Panc1 (cell line): ENCODE results near the gene ZNF202. TPM values are rescaled to one million over a fixed set of nuclear protein-coding genes. Genes with fewer than 3 reads are reported as not detected.

ENCODE experiments used
- ATAC-seq: fragments of 200-7000 bp; cut with Tn5 transposase; 2 replicates; pipeline ENCODE4 v1.9.1; 2020; ENCODE audit warnings: mild to moderate bottlenecking, moderate library complexity
- BruUV-seq: library from RNA; stranded (reverse); fragments of 400-500 nt; replicated peaks from 2 replicates; lab custom pipeline; 2021; lab: Mats Ljungman, UMichigan
- CTCF ChIA-PET: fragments of 300-600 bp; sonication (Branson Sonifier 250); formaldehyde crosslinking; loops from one replicate; lab custom pipeline; 2022; ENCODE audit warnings: antibody characterized with exemption; lab: Charles Lee
- POLR2A ChIA-PET: fragments of 300-600 bp; sonication (Branson Sonifier 250); formaldehyde crosslinking; loops from one replicate; lab custom pipeline; 2022; ENCODE audit warnings: antibody characterized with exemption; lab: Charles Lee
- DNase-seq: peaks from one replicate; pipeline ENCODE4 v3.0.0-alpha.2; 2010; ENCODE audit warnings: low read depth, low spot score
- H3K27ac ChIP-seq: 2 replicates; pipeline ENCODE4 v1.5.1; 2011; ENCODE audit warnings: mild to moderate bottlenecking, low read length, inconsistent platforms
- H3K27me3 ChIP-seq: fragments of 200-500 bp; sonication (Bioruptor generic); 2 replicates; pipeline ENCODE4 v1.6.0; 2014; ENCODE audit warnings: low read length, inconsistent platforms; ENCODE audit not compliant: control insufficient read depth, insufficient read depth
- H3K36me3 ChIP-seq: fragments of 200-500 bp; sonication (Bioruptor generic); 2 replicates; pipeline ENCODE4 v1.5.1; 2014; ENCODE audit warnings: inconsistent platforms, mild to moderate bottlenecking, low read length, moderate library complexity; ENCODE audit not compliant: control insufficient read depth, insufficient read depth
- H3K4me1 ChIP-seq: 2 replicates; pipeline ENCODE4 v1.5.1; 2011; ENCODE audit warnings: inconsistent platforms, mild to moderate bottlenecking, low read length, moderate library complexity; ENCODE audit not compliant: control insufficient read depth, insufficient read depth
- H3K4me3 ChIP-seq, 2 experiments: 2 replicates each; pipeline ENCODE4 v1.5.1; 2011 to 2012; ENCODE audit warnings: low read depth in 2 of 2, low read length in 2 of 2, mild to moderate bottlenecking in 2 of 2, inconsistent platforms in 1 of 2, moderate library complexity in 1 of 2
- H3K9me3 ChIP-seq: fragments of 200-500 bp; sonication (Bioruptor generic); 2 replicates; pipeline ENCODE4 v1.5.1; 2014; ENCODE audit warnings: low read depth, mild to moderate bottlenecking, inconsistent platforms, low read length, moderate library complexity; ENCODE audit not compliant: control insufficient read depth, insufficient read depth
- CTCF ChIP-seq: fragments of 450-650 bp; IDR thresholded peaks from 2 replicates; pipeline ENCODE4 v1.5.1; 2017; ENCODE audit warnings: mild to moderate bottlenecking
- POLR2AphosphoS5 ChIP-seq: IDR thresholded peaks from 2 replicates; pipeline ENCODE4 v1.6.1; 2012; ENCODE audit warnings: mild to moderate bottlenecking, low read depth, low read length, moderate library complexity
- REST ChIP-seq, 2 experiments: IDR thresholded peaks; 2 replicates each; pipeline ENCODE4 v1.6.1; 2011 to 2012; ENCODE audit warnings: low read depth in 2 of 2, control low read depth in 1 of 2, low read length in 1 of 2, mild to moderate bottlenecking in 1 of 2, moderate library complexity in 1 of 2; ENCODE audit not compliant: insufficient read depth in 1 of 2
- SIN3A ChIP-seq: IDR thresholded peaks from 2 replicates; pipeline ENCODE4 v1.6.1; 2012; ENCODE audit warnings: low read depth, mild to moderate bottlenecking, low read length, moderate library complexity, borderline replicate concordance; ENCODE audit not compliant: insufficient read depth
- TCF7L2 ChIP-seq: IDR thresholded peaks from 2 replicates; pipeline ENCODE4 v1.6.1; 2011; ENCODE audit warnings: mild to moderate bottlenecking, low read depth, low read length, inconsistent platforms
- in situ Hi-C: cut with HindIII; loops from 2 replicates; pipeline ENCODE4 v1.10.0; 2016; ENCODE audit warnings: low sequenced_read_pairs, low pct_unique_long_range_greater_than_20kb
- intact Hi-C: fragments of 100-400 bp; cut with micrococcal nuclease; formaldehyde crosslinking; loops from one replicate; pipeline ENCODE4 v1.10.0; 2022; ENCODE audit not compliant: unreplicated experiment
- total RNA-seq: library from RNA; stranded (reverse); gene quantifications from one replicate; pipeline ENCODE4 v1.2.1, GENCODE V29; 2021; ENCODE audit not compliant: unreplicated experiment

ZNF202 gene
- total RNA-seq, 1 experiment from 2014 or later = 24.5 TPM

GRCh38 chr11:123696183-123696582 is 45.3 kb downstream of the ZNF202 start:
- intact Hi-C loops (no loop called here), in situ Hi-C loops (no loop called here)
- Histone ChIP-seq H3K9me3 (no peaks in the 10 kb centered on the region), H3K4me3 (no peak overlapping the region), H3K4me1 (no peaks in the 10 kb centered on the region), H3K36me3 (no peaks in the 10 kb centered on the region), H3K27me3 (peaks cover 29% of the 10 kb centered on the region), H3K27ac (no peak overlapping the region)
- ATAC-seq (no peak), DNase-seq (no peak)
- BruUV-seq = no TSS peak
- ChIA-PET POLR2A (no interaction called here), CTCF (interaction anchor here (0.5 kb wide), 1 partner anchor 32 kb away, joined by 7 read pairs; no protein-coding TSS in a partner anchor)
- TF ChIP-seq CTCF (no peak), POLR2AphosphoS5 (no peak)

- CTCF ChIA-PET = interaction anchor here (0.6 kb wide), 2 partner anchors 37 to 1582 kb away, joined by 3 to 5 read pairs; no protein-coding TSS in a partner anchor
- Histone ChIP-seq H3K9me3 (no peaks in the 10 kb centered on the region), H3K36me3 (no peaks in the 10 kb centered on the region), H3K4me1 (no peaks in the 10 kb centered on the region), H3K27me3 (peaks cover 36% of the 10 kb centered on the region), H3K27ac (no peak overlapping the region), H3K4me3 (no peak overlapping the region)
- intact Hi-C loops (no loop called here), in situ Hi-C loops (no loop called here)
- TF ChIP-seq TCF7L2 (no peak), REST (IDR thresholded peaks at IDR 0.05; ENCODE audit: insufficient read depth in 1 of 2, low read depth in 2 of 2, low read length in 1 of 2) (no peak), POLR2AphosphoS5 (no peak), SIN3A (no peak), CTCF (no peak)
- BruUV-seq = no TSS peak
- DNase-seq (no peak), ATAC-seq (no peak)
- POLR2A ChIA-PET = no interaction called here
Measured at GRCh38 chr11:123695231-123695630, 46.2 kb downstream of the ZNF202 start.
